H1 (cell line): ENCODE results near the gene GRIPAP1. TPM values are rescaled to one million over a fixed set of nuclear protein-coding genes. Genes with fewer than 3 reads are reported as not detected.

Experiments used
- CTCF ChIA-PET: fragments of 300-600 bp; sonication (Branson Sonifier 250); formaldehyde crosslinking; loops from one replicate; lab custom pipeline; 2021; ENCODE audit not compliant: partially characterized antibody; lab: Charles Lee
- POLR2A ChIA-PET: fragments of 300-600 bp; sonication (Branson Sonifier 250); formaldehyde crosslinking; loops from one replicate; lab custom pipeline; 2021; ENCODE audit warnings: inconsistent platforms; ENCODE audit not compliant: partially characterized antibody; lab: Charles Lee
- DNase-seq, 2 experiments: peaks; one replicate each; pipeline versions ENCODE4 v3.0.0 to v3.0.0-alpha.2; 2010 to 2022; ENCODE audit warnings: low spot score in 2 of 2, low read depth in 1 of 2, mixed read lengths in 1 of 2
- FAIRE-seq: peaks from 2 replicates; lab custom pipeline; 2011; peaks lifted over from hg19 to GRCh38; lab: Jason Lieb, UNC
- H2AFZ ChIP-seq: 2 replicates; pipeline ENCODE4 v1.8.1; 2012; ENCODE audit warnings: low read length, inconsistent platforms
- H2AK5ac ChIP-seq: 2 replicates; pipeline ENCODE4 v1.6.1; 2013; ENCODE audit warnings: low read depth, low read length
- H2BK120ac ChIP-seq: replicated peaks from 2 replicates; pipeline ENCODE3; 2013; ENCODE audit warnings: low read depth, low read length, inconsistent platforms
- H2BK12ac ChIP-seq: 2 replicates; pipeline ENCODE4 v1.6.1; 2013; ENCODE audit warnings: low read depth, low read length
- H2BK15ac ChIP-seq: 2 replicates; pipeline ENCODE4 v1.6.1; 2013; ENCODE audit warnings: low read length
- H2BK20ac ChIP-seq: 2 replicates; pipeline ENCODE4 v1.6.1; 2013; ENCODE audit warnings: low read length
- H2BK5ac ChIP-seq: 2 replicates; pipeline ENCODE4 v1.6.1; 2013; ENCODE audit warnings: low read depth, low read length
- H3K14ac ChIP-seq: 2 replicates; pipeline ENCODE4 v1.6.1; 2013; ENCODE audit warnings: inconsistent platforms; ENCODE audit not compliant: insufficient read length
- H3K18ac ChIP-seq: 2 replicates; pipeline ENCODE4 v1.6.1; 2013; ENCODE audit warnings: low read length; ENCODE audit errors: extremely low read depth
- H3K23ac ChIP-seq: 2 replicates; pipeline ENCODE4 v1.6.1; 2013; ENCODE audit warnings: inconsistent platforms; ENCODE audit not compliant: insufficient read length
- H3K23me2 ChIP-seq: 2 replicates; pipeline ENCODE4 v1.6.1; 2013; ENCODE audit warnings: low read depth, low read length
- H3K27ac ChIP-seq: 2 replicates; pipeline ENCODE4 v1.6.1; 2011; ENCODE audit warnings: low read depth, low read length, inconsistent platforms
- H3K27me3 ChIP-seq, 4 experiments: replicated peaks in 1 of 4; 1 replicate in 1 of 4; 2 replicates in 3 of 4; pipeline versions ENCODE4 v1.6.1 to v1.8.1; 2011 to 2013; ENCODE audit warnings: low read length in 3 of 4, mild to moderate bottlenecking in 3 of 4, inconsistent platforms in 2 of 4, mixed read lengths in 2 of 4, moderate library complexity in 1 of 4; ENCODE audit not compliant: control insufficient read depth in 3 of 4, insufficient read depth in 3 of 4; ENCODE audit errors: extremely low read depth in 1 of 4
- H3K36me3 ChIP-seq, 4 experiments: 2 replicates each; pipeline versions ENCODE4 v1.6.1 to v1.8.1; 2011 to 2013; ENCODE audit warnings: mild to moderate bottlenecking in 4 of 4, low read length in 3 of 4, moderate library complexity in 2 of 4, control low read depth in 1 of 4, inconsistent platforms in 1 of 4; ENCODE audit not compliant: insufficient read depth in 4 of 4, control insufficient read depth in 2 of 4
- H3K4ac ChIP-seq: replicated peaks from 2 replicates; pipeline ENCODE3; 2013; ENCODE audit warnings: low read length, low read depth, mixed read lengths, inconsistent platforms; ENCODE audit not compliant: insufficient read length
- H3K4me1 ChIP-seq, 4 experiments: replicated peaks in 1 of 4; 1 replicate in 1 of 4; 2 replicates in 3 of 4; pipeline versions ENCODE4 v1.6.1 to v1.8.1; 2011 to 2013; ENCODE audit warnings: low read length in 3 of 4, inconsistent platforms in 2 of 4, mixed read lengths in 1 of 4; ENCODE audit not compliant: insufficient read depth in 4 of 4, control insufficient read depth in 3 of 4
- H3K4me2 ChIP-seq, 2 experiments: 2 replicates each; pipeline versions ENCODE4 v1.6.1 to v1.8.1; 2011 to 2013; ENCODE audit warnings: low read depth in 2 of 2, low read length in 2 of 2, control low read depth in 1 of 2, inconsistent platforms in 1 of 2, mild to moderate bottlenecking in 1 of 2; ENCODE audit not compliant: insufficient read depth in 1 of 2
- H3K4me3 ChIP-seq, 4 experiments: fragments of 200-600, 300-600 bp in 1 of 4; sonication (generic), shearing (Covaris generic), sonication (Bioruptor Twin) in 1 of 4; 2 replicates each; pipeline versions ENCODE4 v1.5.1 to v1.8.1; 2011 to 2016; ENCODE audit warnings: low read length in 4 of 4, low read depth in 3 of 4, control low read depth in 2 of 4, inconsistent platforms in 2 of 4, mild to moderate bottlenecking in 2 of 4, mixed read lengths in 1 of 4, moderate library complexity in 1 of 4; ENCODE audit not compliant: insufficient read depth in 2 of 4; ENCODE audit errors: extremely low read depth in 1 of 4
- H3K56ac ChIP-seq: replicated peaks from 2 replicates; pipeline ENCODE3; 2013; ENCODE audit warnings: low read depth, mild to moderate bottlenecking, mixed read lengths, low read length, inconsistent platforms; ENCODE audit not compliant: insufficient read length
- H3K79me1 ChIP-seq: 2 replicates; pipeline ENCODE4 v1.6.1; 2013; ENCODE audit warnings: low read depth, low read length, control low read depth
- H3K79me2 ChIP-seq, 2 experiments: 2 replicates each; pipeline versions ENCODE4 v1.6.1 to v1.8.1; 2012 to 2013; ENCODE audit warnings: low read length in 2 of 2, mild to moderate bottlenecking in 2 of 2, inconsistent platforms in 1 of 2; ENCODE audit not compliant: insufficient read depth in 2 of 2, control insufficient read depth in 1 of 2
- H3K9ac ChIP-seq, 4 experiments: replicated peaks in 1 of 4; 1 replicate in 1 of 4; 2 replicates in 3 of 4; pipeline versions ENCODE4 v1.6.1 to v1.8.1; 2011 to 2013; ENCODE audit warnings: low read depth in 3 of 4, low read length in 3 of 4, control low read depth in 2 of 4, mild to moderate bottlenecking in 2 of 4, moderate library complexity in 2 of 4, inconsistent platforms in 1 of 4; ENCODE audit errors: extremely low read depth in 1 of 4
- H3K9me3 ChIP-seq, 2 experiments: 2 replicates each; pipeline versions ENCODE4 v1.6.1 to v1.8.1; 2012 to 2013; ENCODE audit warnings: mild to moderate bottlenecking in 2 of 2, moderate library complexity in 2 of 2, control low read depth in 1 of 2, inconsistent platforms in 1 of 2, low read depth in 1 of 2, low read length in 1 of 2, mixed read lengths in 1 of 2; ENCODE audit not compliant: insufficient read depth in 2 of 2
- H4K20me1 ChIP-seq, 2 experiments: replicated peaks in 1 of 2; 2 replicates each; pipeline versions ENCODE3 to v1.8.1; 2011 to 2013; ENCODE audit warnings: inconsistent platforms in 2 of 2, low read length in 2 of 2, mild to moderate bottlenecking in 1 of 2; ENCODE audit not compliant: insufficient read depth in 2 of 2, control insufficient read depth in 1 of 2
- H4K5ac ChIP-seq: 2 replicates; pipeline ENCODE4 v1.6.1; 2013; ENCODE audit warnings: low read length, low read depth, mixed read lengths, inconsistent platforms; ENCODE audit not compliant: insufficient read length
- H4K8ac ChIP-seq: 2 replicates; pipeline ENCODE4 v1.8.0; 2013; ENCODE audit warnings: mild to moderate bottlenecking, moderate library complexity, low read length, inconsistent platforms; ENCODE audit not compliant: insufficient read depth; ENCODE audit errors: extremely low read depth
- H4K91ac ChIP-seq: replicated peaks from 2 replicates; pipeline ENCODE3; 2013; ENCODE audit warnings: low read length, mixed read lengths, inconsistent platforms; ENCODE audit not compliant: insufficient read length
- GABPA ChIP-seq: IDR thresholded peaks from 2 replicates; pipeline ENCODE4 v1.6.1; 2011; ENCODE audit warnings: mild to moderate bottlenecking, low read length, moderate library complexity, borderline replicate concordance; ENCODE audit not compliant: insufficient read depth
- TBP ChIP-seq: IDR thresholded peaks from 2 replicates; pipeline ENCODE4 v1.6.1; 2011; ENCODE audit warnings: low read depth, low read length, improper control_type of control experiment
- WGBS, 2 experiments: shearing (Covaris generic) in 1 of 2; methylation state at CpG; one replicate each; pipeline versions ENCODE4 v1.1.6 to v1.1.7; 2013 to 2015; ENCODE audit warnings: low lambda C conversion rate in 2 of 2, mixed read lengths in 2 of 2, inconsistent platforms in 1 of 2, low coverage in 1 of 2, missing lambda C conversion rate in 1 of 2; ENCODE audit not compliant: insufficient replicate concordance in 2 of 2, insufficient coverage in 1 of 2, insufficient read length in 1 of 2; ENCODE audit errors: extremely low coverage in 1 of 2, missing lambda C conversion rate in 1 of 2; 5-methylcytosine and 5-hydroxymethylcytosine counted together
- polyA plus RNA-seq, 7 experiments: library from polyadenylated mRNA; depleted of rRNA in 3 of 7; stranded (reverse) in 5 of 7; unstranded in 2 of 7; fragments of >200 nt in 5 of 7; fragments of 200-250 nt in 2 of 7; gene quantifications; 1 replicate in 5 of 7; 2 replicates in 1 of 7; 4 replicates in 1 of 7; pipeline versions ENCODE4 v1.2.1 to v1.2.3, GENCODE V29; 2011 to 2013; ENCODE audit warnings: missing spikeins in 2 of 7, mixed read lengths in 2 of 7
- total RNA-seq: library from RNA; stranded (reverse); fragmentation: NEBNext Ultra II Directional; extraction: Animal tissue kit (Norgen Biotek cat#: 25700); gene quantifications from 2 replicates; pipeline ENCODE4 v1.2.1, GENCODE V29; 2021

The GRIPAP1 gene
- total and polyA plus RNA-seq, 2 of the 8 experiments (the other 6 are each of a cell fraction or from before 2014, with no cell fraction given) = 21.6 to 55.9 TPM

DNA sequence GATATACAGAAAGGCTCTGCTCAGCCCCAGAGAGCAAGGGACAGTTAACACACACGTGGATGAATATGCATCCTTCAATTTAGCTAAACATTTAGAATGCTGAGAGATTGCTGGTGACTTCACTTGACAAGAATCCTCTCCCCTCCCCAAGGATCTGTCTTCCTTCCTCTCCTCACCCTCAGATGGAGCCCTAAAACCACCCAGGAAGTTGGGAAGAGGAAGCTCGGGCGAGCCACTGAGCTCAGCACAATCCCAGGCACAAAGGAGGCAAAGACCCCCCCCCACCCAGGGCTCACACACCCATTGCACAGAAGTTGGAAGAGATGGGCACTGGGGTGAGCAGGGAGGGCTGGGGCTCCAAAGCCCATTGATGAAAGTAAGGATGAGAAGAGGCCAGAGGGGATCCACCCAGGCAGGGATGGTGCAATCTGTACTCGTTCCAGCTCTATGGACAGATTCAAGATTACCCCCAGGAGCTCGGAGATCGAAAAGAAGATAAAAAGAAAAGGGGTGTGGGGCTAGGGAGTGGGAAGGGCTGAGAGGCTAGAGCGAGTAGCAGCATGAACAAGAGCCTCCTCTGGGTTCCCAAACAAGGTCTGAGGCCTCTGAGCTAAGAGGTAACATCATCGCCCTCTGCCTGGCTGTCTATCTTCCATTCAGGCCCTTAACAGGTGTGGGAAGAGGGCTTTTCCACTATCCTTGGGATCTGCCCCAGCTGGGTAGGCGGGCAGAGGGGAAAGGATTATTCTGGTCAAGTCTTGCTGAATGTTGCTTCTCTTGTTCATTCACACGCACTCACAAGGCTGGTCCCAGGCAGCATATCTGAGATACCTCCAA, 39.9 kb upstream of the GRIPAP1 start:
- Histone ChIP-seq H3K27ac (peak overlapping the region; percentile 81), H4K20me1 (no peaks in the 10 kb centered on the region), H4K91ac (peak overlapping the region; percentile 66), H2BK20ac (no peak overlapping the region), H2BK15ac (peak overlapping the region; percentile 81; the same call in 1 of the 2 replicates), H2BK12ac (0 out of 2 replicates have a peak overlapping the region, but pooled peaks have one; percentile 60), H3K79me2 (peaks cover 9 to 34% of the 10 kb centered on the region in 2 experiments; a peak in 3 of 4 replicates), H3K56ac (peak overlapping the region; percentile 70), H3K4me1 (peaks cover 6 to 13% (median 7%) of the 10 kb centered on the region in 4 experiments), H2BK120ac (peak overlapping the region; percentile 67), H2BK5ac (peak overlapping the region; percentile 85), H3K9ac (peak overlapping the region in 3 of 4 experiments; percentile 54 to 82 (median 68); a peak in 6 of 7 replicates)
- 1% methylated on average over 10 of the region's 10 CpGs; no CpG with 5 or more reads in 1 of the 2 experiments for WGBS, 2 experiments
- DNase-seq = no peak
- peak; percentile 73 for FAIRE-seq
- POLR2A ChIA-PET = interaction anchor here (0.5 to 3.8 kb wide), 16 partner anchors 11 to 382 kb away, joined by 3 to 24 read pairs (median 4); partner anchors contain the start of genes CCDC120, GRIPAP1, KCND1 and PQBP1
- TF ChIP-seq GABPA = no peak
- peak; percentile 17; the same call in 1 of the 2 replicates for TF ChIP-seq TBP
- TF ChIP-seq, all 59 proteins: peak for 1
- Histone ChIP-seq H3K4ac (no peak overlapping the region), H3K79me1 (no peaks in the 10 kb centered on the region), H3K27me3 (no peaks in the 10 kb centered on the region), H2AK5ac (no peak overlapping the region), H2AFZ (no peak overlapping the region), H4K8ac (no peak overlapping the region), H4K5ac (peak overlapping the region; percentile 64), H3K4me3 (peak overlapping the region; percentile 73 to 95 (median 86)), H3K36me3 (peaks cover 9 to 26% (median 19%) of the 10 kb centered on the region in 4 experiments; a peak in 6 of 8 replicates), H3K4me2 (peak overlapping the region; percentile 67 to 75), H3K23me2 (peaks cover 2% of the 10 kb centered on the region; the same call in 1 of the 2 replicates), H3K9me3 (no peaks in the 10 kb centered on the region), H3K14ac (no peak overlapping the region), H3K18ac (peak overlapping the region; percentile 60), H3K23ac (no peak overlapping the region)
- CTCF ChIA-PET = interaction anchor here (0.6 to 1.1 kb wide), 4 partner anchors 13 to 105 kb away, joined by 3 to 4 read pairs (median 3); no protein-coding TSS in a partner anchor
